ENCODE results near the gene NRARP.

Gene NRARP

DNA sequence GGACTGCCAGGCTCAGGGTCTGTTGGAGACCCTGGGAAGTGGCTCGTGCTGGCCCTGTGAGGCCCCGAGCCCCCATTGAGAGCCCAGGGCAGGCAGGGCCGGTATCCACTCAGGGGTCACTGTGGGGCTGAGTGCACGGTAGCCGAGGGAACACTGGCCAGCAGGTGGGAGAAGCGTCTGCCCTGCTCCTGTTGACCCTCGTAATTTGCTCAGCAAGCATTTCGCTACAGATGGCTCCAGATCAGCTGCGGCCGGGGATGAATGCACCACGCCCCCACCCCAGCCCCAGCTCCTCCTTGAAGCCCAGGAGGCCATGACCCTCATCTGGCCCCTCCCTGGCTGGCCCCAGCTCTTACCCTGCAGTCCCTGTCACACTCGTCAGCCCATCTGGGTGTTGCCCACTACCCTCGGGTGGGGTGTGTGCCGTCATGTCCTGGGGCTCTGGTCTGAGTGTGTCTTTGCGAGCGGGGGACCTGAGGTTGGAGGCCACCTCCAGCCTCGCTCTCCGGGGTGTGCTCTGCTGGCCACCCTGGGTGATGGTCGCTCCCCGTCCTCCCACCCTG lies 6.1 kb upstream of the NRARP start:
- Histone ChIP-seq H3K27ac (ENCODE audit: low read depth, low read length) (no peak overlapping the region), H3K9ac (ENCODE audit: low read length) (no peak overlapping the region), H3K36me3 (ENCODE audit: control insufficient read depth, insufficient read depth, low read length) (no peaks in the 10 kb centered on the region), H3K9me3 (ENCODE audit: control insufficient read depth, insufficient read depth, low read depth, low read length) (no peaks in the 10 kb centered on the region), H3K4me1 (ENCODE audit: control insufficient read depth, insufficient read depth, low read length) (peaks cover 53% of the 10 kb centered on the region), H3K27me3 (ENCODE audit: control insufficient read depth, insufficient read depth, low read length) (peaks cover 8% of the 10 kb centered on the region; the same call in 1 of the 2 replicates), H3K4me3 (ENCODE audit: low read depth, low read length) (no peak overlapping the region)

DNA sequence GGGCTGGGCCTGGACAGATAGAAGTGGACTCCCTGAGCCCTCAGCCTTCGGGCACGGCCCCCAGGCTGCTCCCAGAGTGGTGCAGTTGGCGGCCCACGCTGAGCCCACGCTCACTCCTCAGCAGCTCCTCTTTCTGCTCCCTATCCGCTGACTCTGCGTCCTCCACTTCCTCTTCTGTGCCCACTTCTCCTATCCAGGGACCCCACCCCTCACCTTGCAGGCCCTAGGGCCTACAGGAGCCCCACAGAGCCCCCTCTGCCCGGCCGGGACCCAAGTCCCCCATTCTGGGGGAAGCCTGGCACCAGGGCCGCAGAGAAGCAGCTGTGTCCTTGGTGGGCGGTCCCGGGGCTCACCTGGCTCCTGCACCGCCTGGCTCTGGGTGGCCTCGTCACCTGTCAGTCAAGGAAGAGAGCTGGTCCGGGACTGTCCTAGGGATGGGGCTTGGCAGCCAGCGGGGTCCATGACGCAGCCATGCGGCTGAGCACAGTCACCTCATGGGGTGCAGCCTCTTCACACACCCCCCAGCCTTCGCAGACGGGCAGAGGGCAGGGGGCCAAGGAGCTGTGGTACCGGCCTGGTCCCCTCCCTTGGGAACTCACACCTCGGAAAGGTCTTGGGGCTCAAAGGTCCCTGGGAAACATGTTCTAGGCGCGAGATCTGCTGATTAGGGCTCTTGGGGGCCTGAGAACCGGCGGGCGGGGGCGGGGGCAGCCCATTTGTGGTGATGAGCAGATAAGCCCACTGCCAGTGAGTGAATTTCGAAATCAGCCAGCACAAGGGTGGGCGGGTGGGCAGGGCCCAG lies 5.4 kb upstream of the NRARP start:
- no peaks in the 10 kb centered on the region for H3K9me3 ChIP-seq (ENCODE audit: control insufficient read depth, insufficient read depth, low read depth, low read length)

DNA sequence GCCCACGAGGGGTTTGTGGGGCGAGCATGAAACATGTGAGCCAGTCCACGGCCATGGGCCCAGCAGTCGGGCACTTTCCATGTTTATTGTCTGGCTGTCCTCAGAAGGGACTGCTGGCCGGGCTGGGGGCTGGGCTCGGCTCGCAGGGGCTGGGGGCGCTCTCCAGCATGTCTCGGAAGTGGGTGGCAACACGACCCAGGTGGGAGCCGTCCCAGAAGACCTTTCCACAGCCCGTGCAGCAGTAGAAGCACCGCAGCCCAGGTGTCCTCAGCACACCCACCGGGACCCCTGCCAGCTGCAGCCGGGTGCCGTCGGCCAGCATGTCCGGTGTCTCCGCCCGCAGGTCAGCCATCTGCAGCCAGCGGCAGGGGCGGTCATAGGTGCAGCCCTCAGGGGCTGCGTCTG lies 4.8 kb upstream of the NRARP start:
- Histone ChIP-seq H3K4me3 (ENCODE audit: low read depth, low read length) (no peak overlapping the region), H3K9me3 (ENCODE audit: control insufficient read depth, insufficient read depth, low read depth, low read length) (no peaks in the 10 kb centered on the region), H3K27me3 (ENCODE audit: control insufficient read depth, insufficient read depth, low read length) (peaks cover 8% of the 10 kb centered on the region; the same call in 1 of the 2 replicates), H3K4me1 (ENCODE audit: control insufficient read depth, insufficient read depth, low read length) (peaks cover 59% of the 10 kb centered on the region), H3K36me3 (ENCODE audit: control insufficient read depth, insufficient read depth, low read length) (no peaks in the 10 kb centered on the region), H3K27ac (ENCODE audit: low read depth, low read length) (no peak overlapping the region), H3K9ac (ENCODE audit: low read length) (no peak overlapping the region)

More for the DNA sequence above, 5.4 kb upstream of the NRARP start:
- H3K9ac ChIP-seq (ENCODE audit: low read length): no peak overlapping the region
- H3K36me3 ChIP-seq (ENCODE audit: control insufficient read depth, insufficient read depth, low read length): no peaks in the 10 kb centered on the region
- H3K4me1 ChIP-seq (ENCODE audit: control insufficient read depth, insufficient read depth, low read length): peaks cover 59% of the 10 kb centered on the region
- H3K27ac ChIP-seq (ENCODE audit: low read depth, low read length): no peak overlapping the region
- H3K27me3 ChIP-seq (ENCODE audit: control insufficient read depth, insufficient read depth, low read length): peaks cover 8% of the 10 kb centered on the region; the same call in 1 of the 2 replicates
- no peak overlapping the region for H3K4me3 ChIP-seq (ENCODE audit: low read depth, low read length)

DNA sequence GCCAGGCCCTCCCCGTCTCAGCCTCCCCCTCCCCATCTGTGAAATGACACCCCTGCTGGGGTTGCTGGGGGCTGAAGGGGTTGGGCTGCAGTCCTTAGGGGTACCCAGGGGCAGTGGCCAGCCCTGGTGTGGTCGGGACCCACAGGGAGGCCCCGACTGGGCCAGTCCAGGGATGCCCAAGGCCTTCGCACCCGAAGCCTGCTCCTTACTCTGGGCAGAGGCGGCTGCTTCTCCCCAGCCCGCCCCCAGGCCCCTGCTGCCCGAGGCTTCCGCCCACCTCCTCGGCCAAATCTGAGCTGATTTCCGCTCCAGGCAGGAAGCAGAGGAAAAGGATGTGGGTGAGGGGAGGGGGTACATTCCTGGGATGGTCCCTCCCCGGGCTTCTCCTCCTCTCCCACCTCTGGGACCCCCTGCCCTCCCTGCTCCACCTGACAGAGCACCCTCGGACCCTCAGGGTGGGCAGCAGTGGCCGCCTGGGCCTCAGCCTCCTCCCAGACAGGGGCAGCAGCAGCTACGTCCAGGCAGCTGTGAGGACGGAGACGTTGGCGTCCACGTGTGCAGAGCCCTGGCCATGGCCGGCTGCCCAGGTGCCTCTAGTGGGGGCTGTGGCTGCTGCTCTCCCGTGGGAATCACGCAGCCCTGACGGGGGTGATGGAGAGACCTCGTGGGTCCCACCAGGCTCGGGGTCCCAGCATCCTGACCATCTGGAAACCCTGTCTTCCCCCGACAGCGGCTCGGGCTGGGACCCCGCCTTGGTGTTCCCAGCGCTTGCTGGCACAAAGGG lies 4.2 kb upstream of the NRARP start:
- Histone ChIP-seq H3K36me3 (ENCODE audit: control insufficient read depth, insufficient read depth, low read length) (no peaks in the 10 kb centered on the region), H3K4me1 (ENCODE audit: control insufficient read depth, insufficient read depth, low read length) (peaks cover 56% of the 10 kb centered on the region), H3K27me3 (ENCODE audit: control insufficient read depth, insufficient read depth, low read length) (peaks cover 12% of the 10 kb centered on the region; the same call in 1 of the 2 replicates), H3K27ac (ENCODE audit: low read depth, low read length) (no peak overlapping the region), H3K9ac (ENCODE audit: low read length) (no peak overlapping the region), H3K9me3 (ENCODE audit: control insufficient read depth, insufficient read depth, low read depth, low read length) (no peaks in the 10 kb centered on the region), H3K4me3 (ENCODE audit: low read depth, low read length) (no peak overlapping the region)

DNA sequence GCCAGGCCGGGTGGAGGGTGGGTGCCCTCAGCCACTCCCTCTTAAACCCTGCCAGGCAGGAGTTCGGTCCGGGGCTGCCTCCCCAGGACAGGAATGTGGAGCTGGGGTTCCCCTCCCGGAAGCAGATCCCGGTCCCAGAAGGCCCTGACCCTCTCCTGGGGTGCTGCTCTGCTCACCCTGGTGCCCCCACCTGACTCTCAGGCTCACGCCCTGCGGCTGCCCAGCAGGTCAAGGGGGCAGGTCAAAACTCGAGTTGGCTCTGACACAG lies 3.7 kb upstream of the NRARP start:
- no peaks in the 10 kb centered on the region for H3K9me3 ChIP-seq (ENCODE audit: control insufficient read depth, insufficient read depth, low read depth, low read length)
- no peak overlapping the region for H3K9ac ChIP-seq (ENCODE audit: low read length)
- H3K27ac ChIP-seq (ENCODE audit: low read depth, low read length): no peak overlapping the region
- no peaks in the 10 kb centered on the region for H3K36me3 ChIP-seq (ENCODE audit: control insufficient read depth, insufficient read depth, low read length)
- H3K4me3 ChIP-seq (ENCODE audit: low read depth, low read length): no peak overlapping the region
- H3K27me3 ChIP-seq (ENCODE audit: control insufficient read depth, insufficient read depth, low read length): peaks cover 12% of the 10 kb centered on the region; the same call in 1 of the 2 replicates
- H3K4me1 ChIP-seq (ENCODE audit: control insufficient read depth, insufficient read depth, low read length): peaks cover 50% of the 10 kb centered on the region

DNA sequence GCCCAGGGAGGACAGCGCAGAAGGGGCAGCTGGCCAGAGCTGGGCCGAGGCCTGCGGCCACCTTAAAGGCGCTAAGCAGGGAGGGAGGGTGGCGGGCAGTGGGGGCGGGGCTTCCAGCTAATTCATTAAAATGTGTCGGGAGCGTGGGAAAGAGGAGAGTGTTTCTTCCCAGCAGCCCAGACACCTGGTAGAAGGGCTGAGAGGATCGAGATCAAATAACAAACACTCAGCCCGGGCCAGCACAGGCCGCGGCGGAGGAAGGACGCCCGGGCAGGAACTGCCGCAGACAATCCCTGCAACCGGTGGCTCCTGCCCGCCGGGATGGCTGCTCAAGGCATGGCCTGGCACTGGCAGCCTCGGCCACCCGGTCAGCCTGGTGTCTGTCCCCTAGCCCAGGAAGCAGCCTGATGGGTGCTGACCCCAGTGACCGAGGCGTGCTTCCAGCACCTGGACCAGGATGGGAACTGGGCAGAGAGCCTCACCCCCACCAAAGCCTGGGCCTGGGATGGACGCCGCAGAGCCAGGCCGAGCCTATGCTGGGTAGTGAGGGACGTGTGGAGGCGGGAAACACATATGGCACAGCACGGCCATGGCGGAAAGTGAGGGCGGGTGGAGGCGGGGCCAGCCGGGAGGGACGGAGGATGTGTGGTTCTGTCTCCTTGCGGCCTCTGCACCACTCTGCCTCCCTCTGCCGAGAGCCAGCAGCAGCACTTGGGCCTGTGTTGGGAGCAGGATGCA lies 3.2 kb upstream of the NRARP start:
- no peak overlapping the region for H3K27ac ChIP-seq (ENCODE audit: low read depth, low read length)
- peaks cover 13% of the 10 kb centered on the region; the same call in 1 of the 2 replicates for H3K27me3 ChIP-seq (ENCODE audit: control insufficient read depth, insufficient read depth, low read length)
- peaks cover 46% of the 10 kb centered on the region for H3K4me1 ChIP-seq (ENCODE audit: control insufficient read depth, insufficient read depth, low read length)
- no peaks in the 10 kb centered on the region for H3K36me3 ChIP-seq (ENCODE audit: control insufficient read depth, insufficient read depth, low read length)
- H3K9ac ChIP-seq (ENCODE audit: low read length): peak overlapping the region; percentile 34
- peak overlapping the region; percentile 22; the same call in 1 of the 2 replicates for H3K4me3 ChIP-seq (ENCODE audit: low read depth, low read length)
- no peaks in the 10 kb centered on the region for H3K9me3 ChIP-seq (ENCODE audit: control insufficient read depth, insufficient read depth, low read depth, low read length)

DNA sequence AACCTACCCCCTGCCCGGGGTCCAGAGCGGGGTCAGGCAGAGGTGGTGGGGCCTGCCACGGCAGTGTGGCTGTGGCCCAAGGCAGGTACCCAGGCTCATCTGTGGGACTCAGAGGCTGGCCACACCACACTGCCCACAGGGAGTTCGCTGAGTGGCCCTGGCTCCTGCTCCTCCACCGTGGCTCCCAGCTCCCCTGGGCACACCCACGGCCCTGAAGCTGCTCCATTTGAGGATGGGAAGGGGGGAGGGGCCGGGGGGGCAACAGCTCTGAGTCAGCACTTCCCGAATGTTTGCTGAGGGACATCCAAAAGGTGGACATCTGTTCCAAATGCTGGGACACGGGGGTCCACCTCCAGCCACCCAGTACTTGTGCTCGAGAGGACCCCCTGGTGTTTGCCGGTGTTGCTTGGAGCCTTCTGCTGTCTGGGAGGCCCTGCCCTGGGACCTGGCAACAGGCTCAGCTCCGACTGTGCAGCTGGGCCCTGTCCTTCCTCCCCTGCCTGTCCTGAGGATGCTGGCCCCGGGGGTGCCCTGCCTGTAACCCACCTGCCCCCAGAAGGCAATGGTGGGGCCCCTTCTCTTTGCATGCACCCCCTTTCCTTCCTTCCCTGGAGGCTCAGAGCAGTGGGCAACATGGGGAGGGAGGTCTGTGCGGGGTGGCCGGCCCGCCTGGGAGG lies 2.5 kb upstream of the NRARP start:
- Histone ChIP-seq H3K9me3 (ENCODE audit: control insufficient read depth, insufficient read depth, low read depth, low read length) (no peaks in the 10 kb centered on the region), H3K4me3 (ENCODE audit: low read depth, low read length) (no peak overlapping the region), H3K4me1 (ENCODE audit: control insufficient read depth, insufficient read depth, low read length) (peaks cover 46% of the 10 kb centered on the region), H3K27ac (ENCODE audit: low read depth, low read length) (no peak overlapping the region), H3K27me3 (ENCODE audit: control insufficient read depth, insufficient read depth, low read length) (peaks cover 20% of the 10 kb centered on the region; the same call in 1 of the 2 replicates), H3K9ac (ENCODE audit: low read length) (no peak overlapping the region), H3K36me3 (ENCODE audit: control insufficient read depth, insufficient read depth, low read length) (no peaks in the 10 kb centered on the region)

DNA sequence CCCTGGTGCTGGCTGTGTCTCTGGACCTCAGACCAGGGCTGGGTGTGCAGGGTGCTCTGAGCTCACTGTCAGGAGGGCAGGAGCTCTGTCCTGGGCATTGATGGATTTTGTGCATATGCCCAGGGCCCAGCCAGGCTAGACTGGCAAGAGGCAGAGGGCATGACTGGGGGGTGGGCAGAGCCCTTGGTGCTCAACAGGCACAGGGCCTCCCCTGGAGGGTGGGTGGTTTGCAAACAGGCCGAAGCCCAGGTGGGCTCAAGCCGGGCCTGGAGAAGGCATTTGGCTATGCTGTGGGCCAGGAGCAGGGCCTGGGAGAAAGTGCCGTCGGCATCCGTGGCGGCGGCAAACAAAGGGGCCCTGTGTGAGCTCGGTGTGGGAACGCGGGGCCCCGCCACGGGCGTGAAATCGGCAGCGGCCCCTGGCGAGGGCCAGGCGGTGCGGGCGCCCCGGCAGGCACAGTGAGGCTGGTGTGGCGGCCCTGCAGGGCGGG lies 1.9 kb upstream of the NRARP start:
- Histone ChIP-seq H3K36me3 (ENCODE audit: control insufficient read depth, insufficient read depth, low read length) (no peaks in the 10 kb centered on the region), H3K27ac (ENCODE audit: low read depth, low read length) (no peak overlapping the region), H3K4me3 (ENCODE audit: low read depth, low read length) (no peak overlapping the region), H3K9ac (ENCODE audit: low read length) (no peak overlapping the region), H3K4me1 (ENCODE audit: control insufficient read depth, insufficient read depth, low read length) (peaks cover 51% of the 10 kb centered on the region), H3K9me3 (ENCODE audit: control insufficient read depth, insufficient read depth, low read depth, low read length) (no peaks in the 10 kb centered on the region), H3K27me3 (ENCODE audit: control insufficient read depth, insufficient read depth, low read length) (peaks cover 25% of the 10 kb centered on the region; the same call in 1 of the 2 replicates)

DNA sequence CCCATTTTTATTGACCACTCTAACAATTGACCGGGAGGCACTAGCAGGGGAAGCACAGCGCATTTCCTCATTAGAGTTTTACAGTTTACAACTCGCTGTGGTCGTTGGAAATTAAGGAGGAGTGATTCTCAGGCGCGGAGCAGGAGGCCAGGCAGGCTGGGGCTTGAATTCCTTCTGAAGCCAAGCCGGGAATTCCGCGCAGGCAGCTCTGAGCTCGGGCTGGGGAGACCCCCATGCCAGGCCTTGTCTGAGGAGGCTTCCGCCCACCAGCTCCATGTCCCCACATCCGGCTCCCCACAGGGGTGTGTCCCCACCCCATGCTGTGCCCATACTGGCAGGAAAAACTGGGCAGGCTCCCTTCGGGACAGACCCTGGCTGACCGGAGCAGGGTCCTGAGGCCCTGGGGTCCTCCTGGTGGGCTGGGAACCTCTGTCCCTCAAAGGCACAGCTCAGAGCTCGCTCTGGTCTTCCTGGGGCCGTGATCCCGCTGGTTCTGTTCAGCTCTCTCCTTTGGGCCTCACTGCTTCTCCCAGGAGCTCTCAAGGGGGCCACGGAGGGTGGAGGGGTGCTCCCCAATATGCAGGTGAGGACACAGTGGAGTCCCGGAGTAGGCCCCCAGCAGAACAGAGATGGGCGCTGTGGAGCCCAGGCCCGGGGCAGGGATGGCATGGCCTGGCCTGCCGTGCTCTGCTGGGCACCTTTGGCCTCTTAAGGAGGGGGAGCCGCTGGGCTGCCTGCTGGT lies 1.3 kb upstream of the NRARP start:
- Histone ChIP-seq H3K36me3 (ENCODE audit: control insufficient read depth, insufficient read depth, low read length) (no peaks in the 10 kb centered on the region), H3K9me3 (ENCODE audit: control insufficient read depth, insufficient read depth, low read depth, low read length) (no peaks in the 10 kb centered on the region), H3K4me3 (ENCODE audit: low read depth, low read length) (peak overlapping the region; percentile 46), H3K27me3 (ENCODE audit: control insufficient read depth, insufficient read depth, low read length) (peaks cover 31% of the 10 kb centered on the region; the same call in 1 of the 2 replicates), H3K4me1 (ENCODE audit: control insufficient read depth, insufficient read depth, low read length) (peaks cover 57% of the 10 kb centered on the region), H3K9ac (ENCODE audit: low read length) (peak overlapping the region; percentile 22), H3K27ac (ENCODE audit: low read depth, low read length) (no peak overlapping the region)
